Lower leg skin (tissue), 4 donors: ENCODE data around the gene PAX1. TPM values are rescaled to one million over a fixed set of nuclear protein-coding genes. Genes with fewer than 3 reads are reported as not detected.

ENCODE experiments used
- DNase-seq, 2 donors: peaks; one replicate each; pipeline ENCODE4 v3.0.0-alpha.2; 2019; ENCODE audit warnings: low spot score in 2 of 2
- H3K4me3 ChIP-seq: fragments of 200-600 bp; sonication (generic); 2 replicates; pipeline ENCODE4 v1.5.1; 2017; ENCODE audit warnings: mild to moderate bottlenecking, low read depth; ENCODE audit not compliant: poor library complexity, severe bottlenecking
- CTCF ChIP-seq, 3 donors: fragments of 450-650 bp; IDR thresholded peaks; one replicate each; pipeline ENCODE4 v1.5.1; 2016; ENCODE audit warnings: antibody characterized with exemption in 3 of 3, mild to moderate bottlenecking in 3 of 3, moderate library complexity in 2 of 3
- POLR2A ChIP-seq, 2 donors: fragments of 450-650 bp; IDR thresholded peaks; one replicate each; pipeline ENCODE4 v1.6.1; 2016 to 2017; ENCODE audit warnings: antibody characterized with exemption in 2 of 2, mild to moderate bottlenecking in 1 of 2, moderate library complexity in 1 of 2
- WGBS, 2 donors: methylation state at CpG; one replicate each; pipeline ENCODE4 v1.1.5; 2018; 5-methylcytosine and 5-hydroxymethylcytosine counted together
- intact Hi-C: fragments of 100-400 bp; cut with DNase I; formaldehyde crosslinking; loops from one replicate; pipeline ENCODE4 v1.15.0; 2023; ENCODE audit warnings: low total_unique reads
- total RNA-seq, 4 donors: library from RNA; depleted of rRNA; stranded (reverse); fragments of >200 nt; gene quantifications; one replicate each; pipeline ENCODE4 v1.1.0, GENCODE V29; 2016

PAX1 gene
- total RNA-seq, 4 donors from 2014 or later: 0.05 to 2.8 (median 0.19) TPM; not detected in 1

GRCh38 chr20:21710341-21710740 lies 4.9 kb downstream of the PAX1 start:
- DNase-seq: no peak
- H3K4me3 ChIP-seq: no peak overlapping the region
- TF ChIP-seq POLR2A (IDR thresholded peaks at IDR 0.05): no peak
- no peak for TF ChIP-seq CTCF (IDR thresholded peaks at IDR 0.05)
- WGBS, 2 donors: 33 to 40% methylated on average over 3 of the region's 3 CpGs
- intact Hi-C loops: no loop called here

- H3K4me3 ChIP-seq: no peak overlapping the region
- no peak for DNase-seq
- TF ChIP-seq CTCF (IDR thresholded peaks at IDR 0.05) (no peak), POLR2A (IDR thresholded peaks at IDR 0.05) (no peak)
- intact Hi-C loops: no loop called here
- WGBS, 2 donors: 45 to 48% methylated on average over 5 of the region's 5 CpGs
Observed at GRCh38 chr20:21710863-21711431, 5.5 kb downstream of the PAX1 start.

- H3K4me3 ChIP-seq: no peak overlapping the region
- TF ChIP-seq POLR2A (IDR thresholded peaks at IDR 0.05) (no peak), CTCF (IDR thresholded peaks at IDR 0.05) (no peak)
- 43 to 50% methylated on average over 17 of the region's 17 CpGs for WGBS, 2 donors
- intact Hi-C loops: no loop called here
- no peak for DNase-seq
Observed at GRCh38 chr20:21712443-21713059, 7.1 kb downstream of the PAX1 start.

GRCh38 chr20:21713470-21713869 lies 8.0 kb downstream of the PAX1 start:
- DNase-seq: no peak
- WGBS, 2 donors: 42 to 44% methylated on average over 14 to 15 of the region's 15 CpGs
- intact Hi-C loops: no loop called here
- TF ChIP-seq POLR2A (IDR thresholded peaks at IDR 0.05) (no peak), CTCF (IDR thresholded peaks at IDR 0.05) (no peak)
- no peak overlapping the region for H3K4me3 ChIP-seq

GRCh38 chr20:21713901-21714296 lies 8.4 kb downstream of the PAX1 start:
- WGBS, 2 donors: 44 to 52% methylated on average over 22 to 23 of the region's 26 CpGs
- intact Hi-C loops: no loop called here
- DNase-seq: no peak
- no peak overlapping the region for H3K4me3 ChIP-seq
- TF ChIP-seq POLR2A (IDR thresholded peaks at IDR 0.05): no peak
- no peak for TF ChIP-seq CTCF (IDR thresholded peaks at IDR 0.05)
